BLaER1 treated with 17β-estradiol and CSF1 and Interleukin-3, amounts not matched to agents 10 nM and 100 nM (cell line): ENCODE results near the gene RSPO4.

Experiments used
- H3K27ac ChIP-seq, 11 experiments: shearing (Covaris generic); formaldehyde crosslinking; 2 replicates each; pipeline ENCODE4 v1.8.1; 2022
- H3K27me3 ChIP-seq, 11 experiments: shearing (Covaris generic); formaldehyde crosslinking; 2 replicates each; pipeline ENCODE4 v1.8.1; 2022
- H3K36me3 ChIP-seq, 11 experiments: shearing (Covaris generic); formaldehyde crosslinking; 2 replicates each; pipeline ENCODE4 v1.8.1; 2022
- H3K4me1 ChIP-seq, 10 experiments: shearing (Covaris generic); formaldehyde crosslinking; 2 replicates each; pipeline ENCODE4 v1.8.1; 2022
- H3K4me2 ChIP-seq, 11 experiments: shearing (Covaris generic); formaldehyde crosslinking; 2 replicates each; pipeline ENCODE4 v1.8.1; 2022
- H3K4me3 ChIP-seq, 10 experiments: shearing (Covaris generic); formaldehyde crosslinking; 2 replicates each; pipeline ENCODE4 v1.8.1; 2022
- H3K9ac ChIP-seq, 11 experiments: shearing (Covaris generic); formaldehyde crosslinking; 2 replicates each; pipeline ENCODE4 v1.8.1; 2022
- H3K9me3 ChIP-seq, 11 experiments: shearing (Covaris generic); formaldehyde crosslinking; replicated peaks in 1 of 11; 2 replicates each; pipeline ENCODE4 v1.8.1; 2022
- H4K20me1 ChIP-seq, 11 experiments: shearing (Covaris generic); formaldehyde crosslinking; 2 replicates each; pipeline ENCODE4 v1.8.1; 2022
- Cebpa-rat ChIP-seq, 11 experiments: shearing (Covaris generic); IDR thresholded peaks; 2 replicates each; pipeline ENCODE4 v1.8.1; 2022

Gene RSPO4

DNA sequence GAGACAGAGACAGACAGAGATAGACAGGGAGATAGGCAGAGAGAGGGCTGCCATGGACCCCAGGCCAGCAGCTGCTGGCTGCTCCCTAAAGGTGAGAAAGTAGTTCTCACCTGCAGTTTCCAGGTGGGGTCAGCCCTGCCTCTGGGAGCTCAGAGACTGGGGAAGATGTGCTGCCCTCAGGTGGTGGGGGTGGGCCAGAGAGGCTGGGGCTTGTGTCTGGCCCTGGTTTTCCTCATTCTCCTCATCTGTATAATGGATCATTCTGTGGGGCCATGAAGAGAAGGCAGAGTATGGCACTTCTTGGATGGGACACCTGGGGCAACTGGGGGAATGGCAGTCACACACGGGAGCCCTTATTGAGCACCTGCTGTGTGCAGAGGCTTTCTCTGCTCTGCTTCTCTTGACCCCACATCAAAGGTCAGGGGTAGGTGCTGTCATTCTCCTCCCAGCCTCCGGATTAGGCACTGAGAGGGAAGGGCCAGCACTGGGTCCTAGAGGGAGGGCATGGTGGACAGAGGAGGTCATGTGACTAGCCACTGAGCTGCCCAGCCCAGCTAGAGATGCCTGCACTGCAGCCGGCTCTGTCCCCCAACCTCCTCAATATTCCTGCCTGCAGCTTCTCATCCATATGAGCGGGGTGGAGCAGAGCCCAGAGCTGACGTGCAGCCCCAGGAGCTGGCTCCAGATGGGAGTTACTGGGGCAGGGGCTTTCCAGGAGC is 90.1 kb downstream of the RSPO4 start:
- Histone ChIP-seq H3K4me1 (peaks cover 41 to 63% (median 54%) of the 10 kb centered on the region in 10 experiments), H3K27me3 (no peaks in the 10 kb centered on the region), H3K27ac (no peak overlapping the region), H3K4me3 (no peak overlapping the region), H3K4me2 (peak overlapping the region; percentile 20 to 65 (median 38); a peak in 14 of 22 replicates), H3K36me3 (no peaks in the 10 kb centered on the region), H3K9me3 (no peaks in the 10 kb centered on the region), H3K9ac (no peak overlapping the region), H4K20me1 (no peaks in the 10 kb centered on the region; a peak in 2 of 22 replicates)
- TF ChIP-seq Cebpa-rat (IDR thresholded peaks at IDR 0.05), result no peak

DNA sequence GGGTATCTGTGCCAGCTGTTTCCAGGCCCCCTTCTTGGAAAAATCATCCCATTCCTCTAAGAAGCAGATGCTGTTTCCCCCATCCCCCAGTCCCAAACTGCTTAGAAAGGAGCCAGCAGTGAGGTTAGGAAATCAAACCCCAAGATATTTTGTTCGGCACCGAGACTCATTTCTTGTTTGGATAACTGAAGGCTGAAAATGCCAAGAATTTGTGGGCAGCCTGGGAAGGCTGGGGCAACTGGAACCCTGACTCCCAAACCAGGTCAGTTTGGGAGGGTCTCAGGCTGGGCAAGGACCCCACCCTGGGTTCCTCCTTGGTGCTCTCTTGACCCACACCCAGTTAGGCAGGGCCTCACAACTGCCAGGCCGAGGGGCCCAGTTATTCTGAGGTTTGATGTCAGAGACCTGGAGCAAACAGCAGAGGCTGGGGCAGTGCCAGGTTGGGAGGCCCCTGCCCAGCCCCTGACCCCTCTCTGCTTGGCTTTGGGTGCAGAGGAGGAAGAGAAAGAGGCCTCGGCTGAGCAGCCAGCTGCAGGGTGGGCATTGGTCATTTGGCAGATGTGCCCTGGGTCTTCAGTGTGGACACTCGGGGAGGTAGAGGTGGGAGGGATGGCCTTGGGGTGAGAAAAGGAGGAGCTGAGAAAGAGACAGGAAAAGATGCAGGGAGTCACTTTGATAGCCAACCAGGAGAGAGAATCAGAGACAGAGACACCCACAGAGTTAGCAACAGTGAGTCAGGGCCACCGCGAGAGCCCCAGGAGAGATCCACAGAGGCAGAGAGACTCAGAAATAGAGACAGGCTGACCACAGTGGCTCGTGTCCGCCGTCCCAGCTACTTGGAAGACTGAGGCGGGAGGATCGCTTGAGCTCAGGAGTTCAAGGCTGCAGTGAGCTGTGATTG is 91.0 kb downstream of the RSPO4 start:
- H3K9ac ChIP-seq, result no peak overlapping the region
- H3K27ac ChIP-seq, result 0 out of 22 replicates have a peak overlapping the region, but pooled peaks of 1 of the 11 experiments have one; percentile 18
- H3K4me2 ChIP-seq, result peak overlapping the region; percentile 20 to 65 (median 38); a peak in 18 of 22 replicates
- H4K20me1 ChIP-seq, result no peaks in the 10 kb centered on the region; a peak in 2 of 22 replicates
- no peak for TF ChIP-seq Cebpa-rat (IDR thresholded peaks at IDR 0.05)
- no peaks in the 10 kb centered on the region for H3K27me3 ChIP-seq
- H3K9me3 ChIP-seq, result no peaks in the 10 kb centered on the region
- H3K4me1 ChIP-seq, result peaks cover 45 to 63% (median 56%) of the 10 kb centered on the region in 10 experiments
- no peaks in the 10 kb centered on the region for H3K36me3 ChIP-seq
- H3K4me3 ChIP-seq, result no peak overlapping the region

DNA sequence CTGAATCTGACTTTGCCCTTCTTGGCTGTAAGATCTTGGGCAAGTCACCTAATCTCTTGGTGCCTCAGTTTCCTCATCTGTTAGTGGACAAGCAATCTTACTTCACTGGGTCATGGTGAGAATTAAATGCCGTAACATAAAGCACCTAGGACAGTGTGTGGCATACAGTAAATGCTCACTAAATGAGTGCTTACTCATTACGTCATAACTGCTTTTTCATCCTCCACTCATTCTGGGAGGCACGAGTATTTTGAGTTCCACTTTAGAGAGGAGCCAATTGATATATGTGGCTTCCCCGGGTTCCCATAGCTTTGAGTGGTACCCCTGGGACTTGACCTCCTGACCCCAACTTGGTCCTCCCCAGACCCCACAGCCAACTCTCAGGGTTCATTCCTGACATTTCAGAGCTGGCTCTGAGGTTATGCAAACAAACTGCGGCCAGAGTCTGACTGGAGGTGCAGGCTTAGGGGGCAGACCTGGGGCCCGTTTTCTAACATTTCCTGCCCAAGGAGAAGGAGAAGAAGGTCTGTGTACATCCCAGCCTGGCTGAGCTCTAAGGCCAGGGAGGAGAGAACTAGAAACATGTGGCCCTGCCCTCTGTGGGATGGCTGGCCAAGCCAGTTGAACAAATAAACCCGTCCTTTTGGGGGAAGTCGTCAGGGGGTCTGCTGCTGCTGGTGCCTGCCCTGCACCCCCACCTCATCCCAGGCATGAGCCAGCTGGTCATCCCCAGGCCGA is 91.8 kb downstream of the RSPO4 start:
- no peaks in the 10 kb centered on the region; a peak in 1 of 22 replicates for H4K20me1 ChIP-seq
- H3K27me3 ChIP-seq, result no peaks in the 10 kb centered on the region
- no peak overlapping the region for H3K4me3 ChIP-seq
- no peak for TF ChIP-seq Cebpa-rat (IDR thresholded peaks at IDR 0.05)
- peaks cover 45 to 63% (median 56%) of the 10 kb centered on the region in 10 experiments for H3K4me1 ChIP-seq
- no peaks in the 10 kb centered on the region for H3K9me3 ChIP-seq
- H3K27ac ChIP-seq, result no peak overlapping the region
- no peaks in the 10 kb centered on the region for H3K36me3 ChIP-seq
- H3K9ac ChIP-seq, result no peak overlapping the region
- peak overlapping the region in 7 of 11 experiments; percentile 0 to 65 (median 38); a peak in 9 of 22 replicates for H3K4me2 ChIP-seq

DNA sequence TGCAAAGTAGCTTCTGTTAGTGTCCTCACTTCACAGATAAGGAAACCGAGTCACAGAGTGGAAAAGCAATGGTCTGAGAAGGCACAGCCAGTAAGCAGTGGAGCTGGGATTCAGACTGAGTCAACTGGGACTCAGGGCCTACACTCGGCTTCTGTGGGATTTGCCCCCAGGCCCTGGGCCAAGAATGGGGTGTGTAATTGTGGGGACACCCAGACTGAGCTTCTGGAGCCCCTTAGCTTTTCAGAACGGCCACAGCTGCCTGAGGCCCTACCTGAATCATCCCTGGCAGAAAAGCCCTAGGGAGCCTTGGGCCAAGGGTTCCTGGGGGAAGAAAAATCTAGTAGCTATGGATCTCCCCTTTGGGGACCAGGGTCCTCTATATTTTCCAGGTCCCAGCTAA is 92.5 kb downstream of the RSPO4 start:
- no peak overlapping the region for H3K9ac ChIP-seq
- no peak overlapping the region for H3K4me2 ChIP-seq
- no peak overlapping the region for H3K4me3 ChIP-seq
- H4K20me1 ChIP-seq, result no peaks in the 10 kb centered on the region; a peak in 1 of 22 replicates
- H3K36me3 ChIP-seq, result no peaks in the 10 kb centered on the region
- no peaks in the 10 kb centered on the region for H3K9me3 ChIP-seq
- H3K27me3 ChIP-seq, result no peaks in the 10 kb centered on the region
- no peak for TF ChIP-seq Cebpa-rat (IDR thresholded peaks at IDR 0.05)
- H3K27ac ChIP-seq, result no peak overlapping the region
- peaks cover 45 to 63% (median 56%) of the 10 kb centered on the region in 10 experiments for H3K4me1 ChIP-seq
